ENCODE data around the gene RER1.

RER1 gene

DNA sequence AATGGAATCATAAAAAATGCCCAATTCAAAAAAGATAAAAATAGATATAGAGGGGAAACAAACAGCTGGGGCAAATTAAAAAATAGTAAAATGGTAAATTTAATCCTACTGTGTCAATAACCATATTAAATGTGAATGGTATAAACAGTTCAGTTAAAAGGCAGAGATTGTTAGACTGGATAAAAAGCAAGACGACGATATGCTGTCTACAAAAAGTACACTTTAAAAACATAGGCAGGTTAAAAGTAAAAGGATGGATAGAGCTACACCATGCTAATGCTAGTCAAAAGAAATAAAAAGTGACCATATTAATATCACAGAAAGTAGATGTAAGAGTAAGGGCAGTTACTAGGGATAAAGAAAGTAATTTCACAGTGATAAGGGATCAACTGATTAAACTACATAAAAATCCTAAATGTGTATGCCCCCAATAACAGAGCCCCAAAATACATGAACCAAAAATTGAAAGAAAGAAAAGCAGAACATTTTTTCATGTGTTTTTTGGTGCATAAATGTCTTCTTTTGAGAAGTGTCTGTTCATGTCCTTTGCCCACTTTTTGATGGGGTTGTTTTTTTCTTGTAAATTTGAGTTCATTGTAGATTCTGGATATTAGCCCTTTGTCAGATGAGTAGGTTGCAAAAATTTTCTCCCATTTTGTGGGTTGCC, 27.7 kb upstream of the RER1 start:
- no peak for TF ChIP-seq ZNF274 (IDR thresholded peaks at IDR 0.05; ENCODE audit: low read depth, low read length)
- no peak for TF ChIP-seq SUZ12 (IDR thresholded peaks at IDR 0.05; ENCODE audit: extremely low read depth, insufficient read depth, insufficient read length)
- H3K36me3 ChIP-seq (ENCODE audit: insufficient read depth, insufficient read length, low read length): no peaks in the 10 kb centered on the region
- no peak overlapping the region for H3K4me3 ChIP-seq (ENCODE audit: insufficient read length, low read depth)
- no peak for DNase-seq (ENCODE audit: low read depth, low spot score)
- no peaks in the 10 kb centered on the region for H3K27me3 ChIP-seq (ENCODE audit: insufficient read depth, insufficient read length)
- peaks cover 2% of the 10 kb centered on the region for H3K4me1 ChIP-seq (ENCODE audit: insufficient read depth, insufficient read length)
- no peak overlapping the region for H3K9ac ChIP-seq (ENCODE audit: insufficient read length, low read depth)
- H3K9me3 ChIP-seq (ENCODE audit: insufficient read depth, low read length): no peaks in the 10 kb centered on the region

DNA sequence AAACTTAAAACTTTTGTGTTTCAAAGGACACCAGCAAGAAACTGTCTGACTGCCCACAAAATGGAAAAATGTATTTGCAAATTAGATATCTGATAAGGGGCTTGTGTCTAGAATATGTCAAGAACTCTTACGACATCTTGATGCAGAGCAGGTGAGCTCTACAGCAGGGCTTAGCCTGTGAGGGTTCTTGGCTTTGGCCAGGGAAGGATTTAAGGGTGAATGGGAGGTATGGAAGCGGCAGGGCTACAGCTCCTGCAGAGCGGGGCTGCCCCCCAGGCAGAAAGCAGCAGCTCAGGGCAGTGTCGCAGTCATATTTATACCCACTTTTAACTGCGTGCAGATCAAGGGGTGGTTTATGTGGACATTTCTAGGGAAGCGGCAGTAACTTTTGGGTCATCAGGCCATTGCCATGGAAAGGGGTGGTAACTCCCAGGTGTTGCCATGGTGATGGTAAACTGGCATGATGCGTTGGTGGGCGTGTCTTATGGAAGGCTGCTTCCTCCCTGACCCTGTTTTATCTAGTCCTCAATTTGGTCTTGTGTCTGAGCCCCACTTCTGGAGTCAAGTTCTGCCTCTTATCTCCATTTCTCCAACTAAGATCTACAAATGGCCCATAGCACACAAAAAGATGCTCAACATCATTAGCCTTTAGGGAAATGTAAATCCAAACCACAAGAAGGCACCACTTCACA, 23.4 kb upstream of the RER1 start:
- Histone ChIP-seq H3K4me3 (ENCODE audit: insufficient read length, low read depth) (no peak overlapping the region), H3K9ac (ENCODE audit: insufficient read length, low read depth) (no peak overlapping the region), H3K36me3 (ENCODE audit: insufficient read depth, insufficient read length, low read length) (no peaks in the 10 kb centered on the region), H3K27me3 (ENCODE audit: insufficient read depth, insufficient read length) (no peaks in the 10 kb centered on the region), H3K4me1 (ENCODE audit: insufficient read depth, insufficient read length) (peaks cover 2% of the 10 kb centered on the region), H3K9me3 (ENCODE audit: insufficient read depth, low read length) (no peaks in the 10 kb centered on the region)
- TF ChIP-seq ZNF274 (IDR thresholded peaks at IDR 0.05; ENCODE audit: low read depth, low read length) (no peak), YY1 (IDR thresholded peaks at IDR 0.05; ENCODE audit: insufficient read depth, insufficient read length) (no peak), SUZ12 (IDR thresholded peaks at IDR 0.05; ENCODE audit: extremely low read depth, insufficient read depth, insufficient read length) (no peak)
- no peak for DNase-seq (ENCODE audit: low read depth, low spot score)

DNA sequence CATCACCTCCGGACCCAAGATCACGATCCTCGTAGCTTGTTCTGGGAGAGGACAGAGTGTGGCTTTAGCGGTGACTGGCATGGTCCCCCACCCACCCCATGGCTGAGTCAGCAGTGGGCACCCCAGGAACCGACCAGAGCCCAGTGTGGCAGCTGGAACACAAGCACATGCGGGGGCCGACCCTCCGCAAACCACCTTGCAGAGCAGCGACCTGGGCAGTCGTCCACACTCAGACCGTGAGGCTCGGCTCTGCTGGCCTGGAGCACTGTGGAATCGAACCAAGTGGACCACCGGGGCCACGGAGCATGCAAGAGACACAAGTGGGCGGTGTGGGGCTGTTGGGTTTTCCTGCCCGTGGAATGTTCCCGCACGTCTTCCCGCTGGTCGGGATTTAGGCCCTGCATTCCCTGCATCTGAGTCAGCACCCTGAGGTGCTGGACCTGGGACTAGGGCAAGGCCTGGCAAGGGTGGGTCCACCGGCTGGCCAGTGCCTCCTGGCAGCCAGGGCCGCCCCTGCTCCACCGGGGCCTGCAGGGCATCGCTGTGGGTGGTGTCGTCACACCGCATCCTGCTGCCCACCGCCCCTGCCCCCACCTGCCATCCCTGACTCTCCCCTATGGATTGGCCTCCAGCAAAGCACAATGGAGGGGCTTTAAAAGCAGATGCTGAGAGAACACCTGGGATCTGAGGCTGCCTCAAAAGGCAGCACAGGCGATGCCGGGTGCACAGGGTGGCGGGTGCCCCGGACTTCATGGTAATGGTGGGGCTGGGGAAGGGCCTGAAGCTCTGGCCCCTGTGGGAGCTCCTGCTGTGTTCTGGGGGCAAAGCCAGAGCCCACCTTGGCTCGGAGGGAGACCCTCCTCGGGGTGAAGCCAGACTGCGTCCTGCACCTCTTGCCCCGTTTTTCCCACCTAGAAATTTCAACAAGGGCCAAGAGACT, 18.8 kb upstream of the RER1 start:
- peak overlapping the region; percentile 3 for H3K9ac ChIP-seq (ENCODE audit: insufficient read length, low read depth)
- peaks cover 2% of the 10 kb centered on the region for H3K4me1 ChIP-seq (ENCODE audit: insufficient read depth, insufficient read length)
- TF ChIP-seq ZNF274 (IDR thresholded peaks at IDR 0.05; ENCODE audit: low read depth, low read length): no peak
- TF ChIP-seq YY1 (IDR thresholded peaks at IDR 0.05; ENCODE audit: insufficient read depth, insufficient read length): no peak
- no peak for TF ChIP-seq SUZ12 (IDR thresholded peaks at IDR 0.05; ENCODE audit: extremely low read depth, insufficient read depth, insufficient read length)
- H3K36me3 ChIP-seq (ENCODE audit: insufficient read depth, insufficient read length, low read length): no peaks in the 10 kb centered on the region
- H3K9me3 ChIP-seq (ENCODE audit: insufficient read depth, low read length): no peaks in the 10 kb centered on the region
- H3K27me3 ChIP-seq (ENCODE audit: insufficient read depth, insufficient read length): no peaks in the 10 kb centered on the region
- no peak overlapping the region for H3K4me3 ChIP-seq (ENCODE audit: insufficient read length, low read depth)
- no peak for DNase-seq (ENCODE audit: low read depth, low spot score)

DNA sequence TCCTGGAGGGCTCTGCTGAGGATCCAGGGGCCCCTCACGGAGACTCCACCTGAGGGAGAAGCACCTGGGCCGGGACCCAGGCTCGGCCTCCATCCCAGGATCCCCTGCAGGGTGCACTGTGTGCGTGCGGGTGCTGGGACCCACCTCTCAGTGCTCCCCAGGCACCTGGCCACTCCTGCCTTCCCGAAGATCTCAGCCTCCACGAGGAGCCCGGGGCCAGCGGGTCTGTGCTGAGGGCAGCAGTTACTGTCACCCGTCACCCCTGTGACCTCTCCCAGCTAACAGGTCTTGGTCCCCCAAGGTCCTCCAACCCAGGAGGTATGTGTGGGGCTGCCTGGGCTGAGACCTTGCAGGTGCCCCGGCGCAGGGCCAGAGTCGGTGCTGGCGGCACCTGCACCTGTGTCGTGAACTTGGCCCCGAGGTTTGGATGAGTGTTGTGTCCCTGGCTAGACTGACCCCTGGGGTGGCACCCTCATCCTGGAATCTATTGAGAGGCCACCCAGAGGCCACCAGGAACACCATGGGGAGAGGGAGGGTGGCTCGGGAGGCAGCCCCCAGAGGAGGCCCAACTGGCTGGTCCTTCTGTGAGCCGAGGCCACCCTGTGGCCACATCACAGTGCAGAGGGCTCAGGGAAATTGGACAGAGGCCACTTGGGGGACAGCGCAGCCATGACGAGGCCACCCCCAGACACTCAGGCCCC, 17.9 kb upstream of the RER1 start:
- no peaks in the 10 kb centered on the region for H3K4me1 ChIP-seq (ENCODE audit: insufficient read depth, insufficient read length)
- H3K9me3 ChIP-seq (ENCODE audit: insufficient read depth, low read length): no peaks in the 10 kb centered on the region
- H3K9ac ChIP-seq (ENCODE audit: insufficient read length, low read depth): no peak overlapping the region
- H3K4me3 ChIP-seq (ENCODE audit: insufficient read length, low read depth): no peak overlapping the region
- DNase-seq (ENCODE audit: low read depth, low spot score): no peak
- H3K36me3 ChIP-seq (ENCODE audit: insufficient read depth, insufficient read length, low read length): no peaks in the 10 kb centered on the region
- TF ChIP-seq SUZ12 (IDR thresholded peaks at IDR 0.05; ENCODE audit: extremely low read depth, insufficient read depth, insufficient read length): no peak
- no peak for TF ChIP-seq ZNF274 (IDR thresholded peaks at IDR 0.05; ENCODE audit: low read depth, low read length)
- no peak for TF ChIP-seq YY1 (IDR thresholded peaks at IDR 0.05; ENCODE audit: insufficient read depth, insufficient read length)
- H3K27me3 ChIP-seq (ENCODE audit: insufficient read depth, insufficient read length): no peaks in the 10 kb centered on the region

DNA sequence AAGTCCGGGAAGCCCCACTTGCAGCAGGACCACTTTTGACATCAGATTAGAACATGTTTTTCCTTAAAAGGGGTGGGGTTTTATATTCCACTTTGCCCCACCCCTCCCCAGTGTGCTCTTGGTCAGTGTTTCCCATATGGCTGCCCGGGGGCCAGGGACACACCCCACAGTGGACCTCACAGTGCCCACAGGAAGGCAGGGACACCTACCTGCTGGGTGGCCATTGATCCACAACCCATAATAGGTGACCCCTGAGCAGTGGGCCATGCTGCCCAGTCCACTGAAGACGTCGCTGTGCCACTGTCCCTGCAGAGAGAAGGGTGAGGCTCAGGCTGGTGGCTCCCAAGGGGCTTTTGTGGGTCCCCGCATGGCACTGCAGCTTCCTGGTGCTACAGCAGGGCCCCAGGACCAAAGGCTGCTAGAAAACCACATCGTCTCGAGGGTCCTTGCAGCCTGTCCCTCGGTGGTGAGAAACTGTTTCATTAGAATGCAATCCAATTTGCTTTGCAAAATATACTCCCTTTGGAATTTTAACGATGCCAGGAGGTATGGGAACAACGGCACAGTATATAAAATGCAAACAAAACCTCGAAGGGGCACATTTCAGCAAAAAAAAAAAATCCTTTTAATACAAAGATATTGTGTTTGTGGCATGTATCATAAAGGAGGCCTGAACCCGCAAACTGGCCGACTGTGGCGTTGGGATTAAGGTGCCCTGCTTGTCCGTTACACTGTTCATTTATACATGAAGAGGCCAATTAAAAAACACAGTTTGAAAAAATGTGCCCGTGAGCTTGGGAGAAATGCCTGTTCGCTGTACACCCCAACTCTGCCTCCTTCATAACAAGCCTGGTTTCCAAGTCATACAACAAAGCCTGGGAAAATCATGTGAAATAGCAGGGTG, 17.1 kb upstream of the RER1 start:
- no peak overlapping the region for H3K4me3 ChIP-seq (ENCODE audit: insufficient read length, low read depth)
- no peak for DNase-seq (ENCODE audit: low read depth, low spot score)
- H3K4me1 ChIP-seq (ENCODE audit: insufficient read depth, insufficient read length): no peaks in the 10 kb centered on the region
- no peak overlapping the region for H3K9ac ChIP-seq (ENCODE audit: insufficient read length, low read depth)
- H3K9me3 ChIP-seq (ENCODE audit: insufficient read depth, low read length): no peaks in the 10 kb centered on the region
- no peaks in the 10 kb centered on the region for H3K27me3 ChIP-seq (ENCODE audit: insufficient read depth, insufficient read length)
- TF ChIP-seq YY1 (IDR thresholded peaks at IDR 0.05; ENCODE audit: insufficient read depth, insufficient read length) (no peak), SUZ12 (IDR thresholded peaks at IDR 0.05; ENCODE audit: extremely low read depth, insufficient read depth, insufficient read length) (no peak), ZNF274 (IDR thresholded peaks at IDR 0.05; ENCODE audit: low read depth, low read length) (no peak)
- no peaks in the 10 kb centered on the region for H3K36me3 ChIP-seq (ENCODE audit: insufficient read depth, insufficient read length, low read length)

DNA sequence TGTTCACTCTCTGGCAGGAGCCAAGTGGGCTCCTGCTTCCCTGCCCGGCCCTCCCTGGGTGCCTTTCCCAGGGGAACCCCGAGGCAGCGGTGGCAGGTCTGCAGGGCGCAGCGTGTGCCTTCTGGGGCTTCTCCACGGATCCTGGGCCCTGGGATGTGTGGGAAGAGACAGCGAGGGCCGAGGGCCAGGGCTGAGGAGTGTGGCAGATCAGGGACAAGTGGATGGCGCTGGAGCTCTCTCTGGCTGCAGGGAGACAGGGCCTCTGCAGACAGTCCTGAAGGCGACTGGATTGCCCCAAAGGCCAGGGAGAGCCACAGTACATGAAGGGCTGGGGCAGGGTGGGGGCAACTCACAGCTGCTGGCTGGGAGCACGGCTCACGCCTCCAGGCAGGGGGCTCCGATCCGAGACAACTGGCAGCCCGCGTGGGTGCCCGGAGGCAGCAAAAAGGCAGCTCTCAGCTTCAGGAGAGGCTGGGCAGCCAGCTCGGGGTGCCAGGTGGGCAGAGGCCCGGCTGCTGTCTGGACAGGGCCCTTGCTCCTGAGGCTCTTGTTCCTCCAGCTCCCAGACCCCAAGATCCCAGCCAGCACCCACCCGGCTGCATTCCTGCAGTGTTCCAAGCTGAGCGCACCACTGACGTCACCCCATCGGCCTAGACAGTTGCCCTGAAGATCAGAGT, 16.3 kb upstream of the RER1 start:
- no peaks in the 10 kb centered on the region for H3K27me3 ChIP-seq (ENCODE audit: insufficient read depth, insufficient read length)
- no peak overlapping the region for H3K9ac ChIP-seq (ENCODE audit: insufficient read length, low read depth)
- H3K9me3 ChIP-seq (ENCODE audit: insufficient read depth, low read length): no peaks in the 10 kb centered on the region
- no peaks in the 10 kb centered on the region for H3K36me3 ChIP-seq (ENCODE audit: insufficient read depth, insufficient read length, low read length)
- H3K4me1 ChIP-seq (ENCODE audit: insufficient read depth, insufficient read length): no peaks in the 10 kb centered on the region
- TF ChIP-seq ZNF274 (IDR thresholded peaks at IDR 0.05; ENCODE audit: low read depth, low read length) (no peak), YY1 (IDR thresholded peaks at IDR 0.05; ENCODE audit: insufficient read depth, insufficient read length) (no peak), SUZ12 (IDR thresholded peaks at IDR 0.05; ENCODE audit: extremely low read depth, insufficient read depth, insufficient read length) (no peak)
- DNase-seq (ENCODE audit: low read depth, low spot score): no peak
- no peak overlapping the region for H3K4me3 ChIP-seq (ENCODE audit: insufficient read length, low read depth)

Data from NT2/D1 (cell line).